KMS-11 (cell line): Measurements from ENCODE around the gene PVALB.

Experiments
- H2AFZ ChIP-seq: fragments of 200-600 bp; sonication (generic); 2 replicates; pipeline ENCODE4 v1.6.1; 2016; ENCODE audit warnings: antibody characterized with exemption, mixed run types, low read depth
- H3K27ac ChIP-seq: fragments of 200-600 bp; sonication (generic); 2 replicates; pipeline ENCODE4 v1.6.1; 2016; ENCODE audit warnings: mild to moderate bottlenecking, mixed run types
- H3K27me3 ChIP-seq: fragments of 200-600 bp; sonication (generic); 2 replicates; pipeline ENCODE4 v1.6.1; 2017; ENCODE audit warnings: mild to moderate bottlenecking, low read depth, mixed run types, moderate library complexity; ENCODE audit not compliant: insufficient read depth
- H3K36me3 ChIP-seq: fragments of 200-600 bp; sonication (generic); 2 replicates; pipeline ENCODE4 v1.6.1; 2017; ENCODE audit warnings: mild to moderate bottlenecking, mixed run types; ENCODE audit not compliant: insufficient read depth
- H3K4me1 ChIP-seq: fragments of 200-600 bp; sonication (generic); 2 replicates; pipeline ENCODE4 v1.6.1; 2016; ENCODE audit warnings: mild to moderate bottlenecking, low read depth, mixed run types; ENCODE audit not compliant: poor library complexity, severe bottlenecking
- H3K4me2 ChIP-seq: fragments of 200-600 bp; sonication (generic); 2 replicates; pipeline ENCODE4 v1.7.0; 2016; ENCODE audit warnings: mild to moderate bottlenecking, mixed run types
- H3K4me3 ChIP-seq: fragments of 200-600 bp; sonication (generic); IDR thresholded peaks from 2 replicates; pipeline ENCODE4 v1.6.1; 2017; ENCODE audit warnings: low read depth, low read length, mixed read lengths; ENCODE audit not compliant: insufficient read depth
- H3K79me2 ChIP-seq: fragments of 200-600 bp; sonication (generic); 2 replicates; pipeline ENCODE4 v1.6.1; 2016; ENCODE audit warnings: low read depth, mixed run types; ENCODE audit not compliant: insufficient read depth
- H3K9ac ChIP-seq: fragments of 200-600 bp; sonication (generic); 2 replicates; pipeline ENCODE4 v1.6.1; 2016; ENCODE audit warnings: mild to moderate bottlenecking, mixed run types
- H4K20me1 ChIP-seq: fragments of 200-600 bp; sonication (generic); 2 replicates; pipeline ENCODE4 v1.6.1; 2016; ENCODE audit warnings: mild to moderate bottlenecking, mixed run types; ENCODE audit not compliant: insufficient read depth
- CTCF ChIP-seq: fragments of 200-600 bp; sonication (generic); conservative IDR thresholded peaks from 2 replicates; pipeline ENCODE4 v1.6.1; 2017; ENCODE audit warnings: low read depth, mild to moderate bottlenecking, antibody characterized with exemption, low read length, moderate library complexity, mixed read lengths

Gene PVALB

GRCh38 chr22:36806835-36807234 lies 10.0 kb downstream of the PVALB start:
- no peak overlapping the region for H3K4me2 ChIP-seq
- no peak for TF ChIP-seq CTCF
- no peaks in the 10 kb centered on the region for H4K20me1 ChIP-seq
- H3K27me3 ChIP-seq = peaks cover 88% of the 10 kb centered on the region
- no peak overlapping the region for H3K4me3 ChIP-seq
- no peak overlapping the region for H3K27ac ChIP-seq
- H3K9ac ChIP-seq = no peak overlapping the region
- H2AFZ ChIP-seq = no peak overlapping the region
- H3K36me3 ChIP-seq = no peaks in the 10 kb centered on the region
- H3K79me2 ChIP-seq = no peaks in the 10 kb centered on the region
- H3K4me1 ChIP-seq = no peaks in the 10 kb centered on the region

GRCh38 chr22:36803358-36803757 lies 13.5 kb downstream of the PVALB start:
- Histone ChIP-seq H3K4me1 (no peaks in the 10 kb centered on the region), H2AFZ (no peak overlapping the region), H3K27me3 (peaks cover 76% of the 10 kb centered on the region), H3K79me2 (no peaks in the 10 kb centered on the region), H3K4me2 (no peak overlapping the region), H3K9ac (no peak overlapping the region), H3K36me3 (no peaks in the 10 kb centered on the region), H3K4me3 (no peak overlapping the region), H4K20me1 (no peaks in the 10 kb centered on the region), H3K27ac (no peak overlapping the region)
- TF ChIP-seq CTCF = no peak

GRCh38 chr22:36798674-36799066 lies 18.2 kb downstream of the PVALB start:
- Histone ChIP-seq H3K4me3 (no peak overlapping the region), H4K20me1 (no peaks in the 10 kb centered on the region), H3K27ac (no peak overlapping the region), H3K4me2 (no peak overlapping the region), H3K9ac (no peak overlapping the region), H3K79me2 (no peaks in the 10 kb centered on the region), H3K4me1 (no peaks in the 10 kb centered on the region), H2AFZ (no peak overlapping the region), H3K36me3 (no peaks in the 10 kb centered on the region), H3K27me3 (peaks cover 77% of the 10 kb centered on the region)
- TF ChIP-seq CTCF = no peak

- H3K9ac ChIP-seq = no peak overlapping the region
- H3K4me3 ChIP-seq = no peak overlapping the region
- no peaks in the 10 kb centered on the region for H4K20me1 ChIP-seq
- no peak overlapping the region for H3K4me2 ChIP-seq
- no peaks in the 10 kb centered on the region for H3K79me2 ChIP-seq
- no peak for TF ChIP-seq CTCF
- no peak overlapping the region for H3K27ac ChIP-seq
- peaks cover 80% of the 10 kb centered on the region for H3K27me3 ChIP-seq
- no peaks in the 10 kb centered on the region for H3K4me1 ChIP-seq
- no peaks in the 10 kb centered on the region for H3K36me3 ChIP-seq
- H2AFZ ChIP-seq = no peak overlapping the region
These were observed 18.7 kb downstream of the PVALB start for GRCh38 chr22:36797911-36798673.
